ENCODE data around the gene PSMB3. TPM values are rescaled to one million over a fixed set of nuclear protein-coding genes. Genes with fewer than 3 reads are reported as not detected.
A peak's percentile ranks its signal among the peaks of the same experiment; 100 is the strongest.

PSMB3 gene
- total RNA-seq, 1 experiment from 2014 or later = 273 TPM

DNA sequence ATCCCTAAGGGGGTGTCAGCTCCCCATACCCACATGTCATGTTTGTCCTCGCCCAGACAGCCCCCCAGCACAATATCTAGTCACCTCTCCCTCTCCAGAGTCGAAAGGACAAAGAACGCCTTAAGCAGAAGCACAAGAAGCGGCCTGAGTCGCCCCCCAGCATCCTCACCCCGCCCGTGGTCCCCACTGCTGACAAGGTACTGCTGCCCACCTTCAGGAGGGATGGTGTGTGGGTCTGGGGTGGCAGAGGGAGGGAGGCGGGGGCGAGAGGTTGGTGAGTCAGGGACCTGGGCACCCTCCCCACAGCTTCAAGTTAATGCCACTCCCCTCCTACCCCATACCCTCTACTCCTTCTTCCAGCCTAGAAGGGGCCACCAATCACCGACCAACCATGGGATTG is 39.9 kb upstream of the PSMB3 start (continued):
- TF ChIP-seq, protein P1, sequence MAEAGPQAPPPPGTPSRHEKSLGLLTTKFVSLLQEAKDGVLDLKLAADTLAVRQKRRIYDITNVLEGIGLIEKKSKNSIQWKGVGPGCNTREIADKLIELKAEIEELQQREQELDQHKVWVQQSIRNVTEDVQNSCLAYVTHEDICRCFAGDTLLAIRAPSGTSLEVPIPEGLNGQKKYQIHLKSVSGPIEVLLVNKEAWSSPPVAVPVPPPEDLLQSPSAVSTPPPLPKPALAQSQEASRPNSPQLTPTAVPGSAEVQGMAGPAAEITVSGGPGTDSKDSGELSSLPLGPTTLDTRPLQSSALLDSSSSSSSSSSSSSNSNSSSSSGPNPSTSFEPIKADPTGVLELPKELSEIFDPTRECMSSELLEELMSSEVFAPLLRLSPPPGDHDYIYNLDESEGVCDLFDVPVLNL (CRISPR knock-in tag; IDR thresholded peaks at IDR 0.05; ENCODE audit: borderline replicate concordance, low read depth) = no peak
- TF ChIP-seq IRF2 (CRISPR knock-in tag; IDR thresholded peaks at IDR 0.05; ENCODE audit: borderline replicate concordance, low read depth) = no peak
- TF ChIP-seq, protein P2, sequence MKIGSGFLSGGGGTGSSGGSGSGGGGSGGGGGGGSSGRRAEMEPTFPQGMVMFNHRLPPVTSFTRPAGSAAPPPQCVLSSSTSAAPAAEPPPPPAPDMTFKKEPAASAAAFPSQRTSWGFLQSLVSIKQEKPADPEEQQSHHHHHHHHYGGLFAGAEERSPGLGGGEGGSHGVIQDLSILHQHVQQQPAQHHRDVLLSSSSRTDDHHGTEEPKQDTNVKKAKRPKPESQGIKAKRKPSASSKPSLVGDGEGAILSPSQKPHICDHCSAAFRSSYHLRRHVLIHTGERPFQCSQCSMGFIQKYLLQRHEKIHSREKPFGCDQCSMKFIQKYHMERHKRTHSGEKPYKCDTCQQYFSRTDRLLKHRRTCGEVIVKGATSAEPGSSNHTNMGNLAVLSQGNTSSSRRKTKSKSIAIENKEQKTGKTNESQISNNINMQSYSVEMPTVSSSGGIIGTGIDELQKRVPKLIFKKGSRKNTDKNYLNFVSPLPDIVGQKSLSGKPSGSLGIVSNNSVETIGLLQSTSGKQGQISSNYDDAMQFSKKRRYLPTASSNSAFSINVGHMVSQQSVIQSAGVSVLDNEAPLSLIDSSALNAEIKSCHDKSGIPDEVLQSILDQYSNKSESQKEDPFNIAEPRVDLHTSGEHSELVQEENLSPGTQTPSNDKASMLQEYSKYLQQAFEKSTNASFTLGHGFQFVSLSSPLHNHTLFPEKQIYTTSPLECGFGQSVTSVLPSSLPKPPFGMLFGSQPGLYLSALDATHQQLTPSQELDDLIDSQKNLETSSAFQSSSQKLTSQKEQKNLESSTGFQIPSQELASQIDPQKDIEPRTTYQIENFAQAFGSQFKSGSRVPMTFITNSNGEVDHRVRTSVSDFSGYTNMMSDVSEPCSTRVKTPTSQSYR (CRISPR knock-in tag; IDR thresholded peaks at IDR 0.05) = no peak

- H3K9me3 Mint-ChIP-seq = no peaks in the 10 kb centered on the region
- CTCF ChIA-PET = interaction anchor here (0.5 to 0.7 kb wide), 2 partner anchors 22 kb away, joined by 4 to 5 read pairs; no protein-coding TSS in a partner anchor
- DNase-seq (ENCODE audit: low spot score) (no peak), ATAC-seq (peak; percentile 8)
- H3K36me3 Mint-ChIP-seq = no peaks in the 10 kb centered on the region
- POLR2A ChIA-PET = no interaction called here
- H3K4me3 Mint-ChIP-seq = no peak overlapping the region
- H3K4me1 Mint-ChIP-seq = peaks cover 55% of the 10 kb centered on the region
- H3K27ac Mint-ChIP-seq = no peak overlapping the region
- H3K27me3 Mint-ChIP-seq (ENCODE audit: low read depth) = peaks cover 14% of the 10 kb centered on the region
- TF ChIP-seq, protein P3, sequence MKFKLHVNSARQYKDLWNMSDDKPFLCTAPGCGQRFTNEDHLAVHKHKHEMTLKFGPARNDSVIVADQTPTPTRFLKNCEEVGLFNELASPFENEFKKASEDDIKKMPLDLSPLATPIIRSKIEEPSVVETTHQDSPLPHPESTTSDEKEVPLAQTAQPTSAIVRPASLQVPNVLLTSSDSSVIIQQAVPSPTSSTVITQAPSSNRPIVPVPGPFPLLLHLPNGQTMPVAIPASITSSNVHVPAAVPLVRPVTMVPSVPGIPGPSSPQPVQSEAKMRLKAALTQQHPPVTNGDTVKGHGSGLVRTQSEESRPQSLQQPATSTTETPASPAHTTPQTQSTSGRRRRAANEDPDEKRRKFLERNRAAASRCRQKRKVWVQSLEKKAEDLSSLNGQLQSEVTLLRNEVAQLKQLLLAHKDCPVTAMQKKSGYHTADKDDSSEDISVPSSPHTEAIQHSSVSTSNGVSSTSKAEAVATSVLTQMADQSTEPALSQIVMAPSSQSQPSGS (CRISPR knock-in tag; IDR thresholded peaks at IDR 0.05; ENCODE audit: borderline replicate concordance, low read depth) = no peak
- TF ChIP-seq HMGA2 (CRISPR knock-in tag; IDR thresholded peaks at IDR 0.05) = no peak
- TF ChIP-seq, protein P1 (CRISPR knock-in tag; IDR thresholded peaks at IDR 0.05; ENCODE audit: borderline replicate concordance, low read depth) = no peak
- TF ChIP-seq NFYB (CRISPR knock-in tag; conservative IDR thresholded peaks at IDR 0.05; ENCODE audit: low read depth) = no peak
- TF ChIP-seq, protein P4, sequence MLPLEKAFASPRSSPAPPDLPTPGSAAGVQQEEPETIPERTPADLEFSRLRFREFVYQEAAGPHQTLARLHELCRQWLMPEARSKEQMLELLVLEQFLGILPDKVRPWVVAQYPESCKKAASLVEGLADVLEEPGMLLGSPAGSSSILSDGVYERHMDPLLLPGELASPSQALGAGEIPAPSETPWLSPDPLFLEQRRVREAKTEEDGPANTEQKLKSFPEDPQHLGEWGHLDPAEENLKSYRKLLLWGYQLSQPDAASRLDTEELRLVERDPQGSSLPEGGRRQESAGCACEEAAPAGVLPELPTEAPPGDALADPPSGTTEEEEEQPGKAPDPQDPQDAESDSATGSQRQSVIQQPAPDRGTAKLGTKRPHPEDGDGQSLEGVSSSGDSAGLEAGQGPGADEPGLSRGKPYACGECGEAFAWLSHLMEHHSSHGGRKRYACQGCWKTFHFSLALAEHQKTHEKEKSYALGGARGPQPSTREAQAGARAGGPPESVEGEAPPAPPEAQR (CRISPR knock-in tag; IDR thresholded peaks at IDR 0.05) = no peak
- no peak for TF ChIP-seq NR1H2 (CRISPR knock-in tag; IDR thresholded peaks at IDR 0.05)
- TF ChIP-seq ZNF423 (CRISPR knock-in tag; IDR thresholded peaks at IDR 0.05) = no peak
- TF ChIP-seq ZNF671 (CRISPR knock-in tag; IDR thresholded peaks at IDR 0.05) = no peak
- TF ChIP-seq ESRRA (CRISPR knock-in tag; IDR thresholded peaks at IDR 0.05; ENCODE audit: borderline replicate concordance) = no peak
- TF ChIP-seq STAT6 (CRISPR knock-in tag; conservative IDR thresholded peaks at IDR 0.05; ENCODE audit: low read depth) = no peak
- TF ChIP-seq NR3C1 (CRISPR knock-in tag; conservative IDR thresholded peaks at IDR 0.05; ENCODE audit: low read depth) = no peak
- TF ChIP-seq ZNF121 (CRISPR knock-in tag; IDR thresholded peaks at IDR 0.05) = no peak
- no peak for TF ChIP-seq NR2C2 (CRISPR knock-in tag; IDR thresholded peaks at IDR 0.05)
- TF ChIP-seq ZNF317 (CRISPR knock-in tag; IDR thresholded peaks at IDR 0.05; ENCODE audit: borderline replicate concordance, low read depth) = no peak
- no peak for TF ChIP-seq FOXJ3 (CRISPR knock-in tag; IDR thresholded peaks at IDR 0.05; ENCODE audit: borderline replicate concordance)
- TF ChIP-seq ARID4B (CRISPR knock-in tag; IDR thresholded peaks at IDR 0.05; ENCODE audit: borderline replicate concordance) = no peak
Measured at GRCh38 chr17:38713456-38714075, 39.0 kb upstream of the PSMB3 start.

Measured in WTC11 (cell line).